ENCODE results near the gene OR5C1. TPM values are rescaled to one million over a fixed set of nuclear protein-coding genes. Genes with fewer than 3 reads are reported as not detected.

OR5C1 gene
- total RNA-seq, 3 donors from 2014 or later (not counting 1 experiment from before 2014, with no cell fraction given): not detected

DNA sequence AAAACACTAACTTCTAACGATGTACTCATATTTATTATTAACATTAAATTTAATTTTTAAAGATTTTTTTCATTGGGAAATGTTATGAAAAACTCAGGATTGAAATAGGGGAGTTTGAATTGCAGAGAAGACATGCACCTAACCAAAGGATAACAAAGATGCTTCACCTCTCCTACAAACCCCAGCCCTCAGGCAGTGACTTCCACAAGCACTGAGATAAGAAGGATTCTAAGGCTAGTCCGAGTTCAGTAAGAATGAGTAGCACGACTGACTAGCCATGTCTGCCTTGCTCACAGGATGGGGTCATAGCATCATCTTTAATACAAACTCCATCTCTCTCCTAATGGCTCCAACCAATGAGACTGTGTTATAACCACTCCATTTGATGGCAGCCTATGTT, 7.1 kb upstream of the OR5C1 start:
- no peaks in the 10 kb centered on the region for H3K36me3 Mint-ChIP-seq
- ATAC-seq (no peak), DNase-seq (no peak)
- Histone ChIP-seq H3K27me3 (ENCODE audit: control insufficient read depth, insufficient read depth, low read length) (no peaks in the 10 kb centered on the region), H3K4me1 (ENCODE audit: control insufficient read depth, insufficient read depth, low read length) (no peaks in the 10 kb centered on the region), H3K4me3 (ENCODE audit: low read length) (no peak overlapping the region), H3K36me3 (ENCODE audit: control insufficient read depth, insufficient read depth, low read length) (no peaks in the 10 kb centered on the region), H3K27ac (ENCODE audit: low read length) (no peak overlapping the region), H3K9me3 (ENCODE audit: control insufficient read depth, insufficient read depth, low read length) (no peaks in the 10 kb centered on the region)
- H3K4me1 Mint-ChIP-seq: peaks cover 0 to 5% of the 10 kb centered on the region in 2 donors
- peaks cover 0 to 6% of the 10 kb centered on the region in 2 donors for H3K27me3 Mint-ChIP-seq (ENCODE audit: low read depth in 2 of 2)
- no peak overlapping the region for H3K27ac Mint-ChIP-seq
- WGBS (ENCODE audit: insufficient coverage): 82% methylated on average over 2 of the region's 3 CpGs
- H3K4me3 Mint-ChIP-seq: no peak overlapping the region
- TF ChIP-seq, protein P1, sequence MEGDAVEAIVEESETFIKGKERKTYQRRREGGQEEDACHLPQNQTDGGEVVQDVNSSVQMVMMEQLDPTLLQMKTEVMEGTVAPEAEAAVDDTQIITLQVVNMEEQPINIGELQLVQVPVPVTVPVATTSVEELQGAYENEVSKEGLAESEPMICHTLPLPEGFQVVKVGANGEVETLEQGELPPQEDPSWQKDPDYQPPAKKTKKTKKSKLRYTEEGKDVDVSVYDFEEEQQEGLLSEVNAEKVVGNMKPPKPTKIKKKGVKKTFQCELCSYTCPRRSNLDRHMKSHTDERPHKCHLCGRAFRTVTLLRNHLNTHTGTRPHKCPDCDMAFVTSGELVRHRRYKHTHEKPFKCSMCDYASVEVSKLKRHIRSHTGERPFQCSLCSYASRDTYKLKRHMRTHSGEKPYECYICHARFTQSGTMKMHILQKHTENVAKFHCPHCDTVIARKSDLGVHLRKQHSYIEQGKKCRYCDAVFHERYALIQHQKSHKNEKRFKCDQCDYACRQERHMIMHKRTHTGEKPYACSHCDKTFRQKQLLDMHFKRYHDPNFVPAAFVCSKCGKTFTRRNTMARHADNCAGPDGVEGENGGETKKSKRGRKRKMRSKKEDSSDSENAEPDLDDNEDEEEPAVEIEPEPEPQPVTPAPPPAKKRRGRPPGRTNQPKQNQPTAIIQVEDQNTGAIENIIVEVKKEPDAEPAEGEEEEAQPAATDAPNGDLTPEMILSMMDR (IDR thresholded peaks at IDR 0.05): no peak
- intact Hi-C loops (cut with micrococcal nuclease): no loop called here
- no peaks in the 10 kb centered on the region for H3K9me3 Mint-ChIP-seq

DNA sequence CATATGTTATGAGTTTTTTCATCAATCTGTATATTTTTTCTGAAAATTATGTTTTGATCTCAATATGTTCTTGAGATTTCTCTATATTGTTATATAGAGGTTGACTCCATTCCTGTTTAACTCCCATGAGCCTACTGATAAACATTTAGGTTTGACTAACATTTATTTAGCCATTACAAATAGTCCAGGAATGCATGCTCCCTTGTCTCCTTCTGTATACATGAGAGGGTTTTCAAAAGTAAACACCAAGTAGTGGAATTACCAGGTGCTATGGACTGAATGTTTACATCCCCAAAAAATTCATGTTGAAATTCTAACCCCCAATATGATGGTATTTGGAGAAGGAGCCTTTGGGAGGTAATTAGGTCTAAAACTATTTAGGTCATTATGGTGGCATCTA, 3.5 kb upstream of the OR5C1 start:
- H3K4me1 ChIP-seq (ENCODE audit: control insufficient read depth, insufficient read depth, low read length): no peaks in the 10 kb centered on the region
- no peaks in the 10 kb centered on the region for H3K36me3 ChIP-seq (ENCODE audit: control insufficient read depth, insufficient read depth, low read length)
- no peak for ATAC-seq
- Mint-ChIP-seq H3K36me3 (no peaks in the 10 kb centered on the region), H3K4me1 (no peaks in the 10 kb centered on the region), H3K4me3 (no peak overlapping the region), H3K27ac (no peak overlapping the region), H3K9me3 (no peaks in the 10 kb centered on the region), H3K27me3 (ENCODE audit: low read depth in 2 of 2) (no peaks in the 10 kb centered on the region)
- intact Hi-C loops (cut with micrococcal nuclease): no loop called here
- no peak overlapping the region for H3K27ac ChIP-seq (ENCODE audit: low read length)
- no peaks in the 10 kb centered on the region for H3K9me3 ChIP-seq (ENCODE audit: control insufficient read depth, insufficient read depth, low read length)
- H3K27me3 ChIP-seq (ENCODE audit: control insufficient read depth, insufficient read depth, low read length): no peaks in the 10 kb centered on the region
- H3K4me3 ChIP-seq (ENCODE audit: low read length): no peak overlapping the region
- DNase-seq: no peak
- TF ChIP-seq, protein P1 (IDR thresholded peaks at IDR 0.05): no peak

DNA sequence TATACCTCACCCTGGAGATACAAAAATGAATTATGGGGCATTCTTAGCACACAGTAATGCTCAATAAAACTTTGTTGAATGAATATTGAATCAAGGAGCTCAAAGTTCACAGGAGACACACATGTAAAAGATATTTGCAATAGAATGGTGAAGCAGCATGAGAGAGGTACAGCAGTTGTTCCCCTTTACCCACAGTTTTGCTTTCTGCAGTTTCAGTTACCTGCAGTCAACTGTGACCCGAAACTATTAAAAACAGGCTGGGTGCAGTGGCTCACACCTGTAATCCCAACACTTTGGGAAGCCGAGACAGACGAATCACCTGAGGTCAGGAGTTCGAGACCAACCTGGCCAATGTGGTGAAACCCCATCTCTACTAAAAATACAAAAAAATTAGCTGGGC, 2.4 kb upstream of the OR5C1 start:
- no peaks in the 10 kb centered on the region for H3K9me3 Mint-ChIP-seq
- Histone ChIP-seq H3K4me3 (ENCODE audit: low read length) (no peak overlapping the region), H3K4me1 (ENCODE audit: control insufficient read depth, insufficient read depth, low read length) (no peaks in the 10 kb centered on the region), H3K27me3 (ENCODE audit: control insufficient read depth, insufficient read depth, low read length) (no peaks in the 10 kb centered on the region), H3K36me3 (ENCODE audit: control insufficient read depth, insufficient read depth, low read length) (no peaks in the 10 kb centered on the region), H3K27ac (ENCODE audit: low read length) (no peak overlapping the region), H3K9me3 (ENCODE audit: control insufficient read depth, insufficient read depth, low read length) (no peaks in the 10 kb centered on the region)
- no peak overlapping the region for H3K4me3 Mint-ChIP-seq
- no peaks in the 10 kb centered on the region for H3K36me3 Mint-ChIP-seq
- TF ChIP-seq, protein P1 (IDR thresholded peaks at IDR 0.05): no peak
- intact Hi-C loops (cut with micrococcal nuclease): no loop called here
- ATAC-seq: no peak
- H3K27ac Mint-ChIP-seq: no peak overlapping the region
- DNase-seq: no peak
- H3K27me3 Mint-ChIP-seq (ENCODE audit: low read depth in 2 of 2): no peaks in the 10 kb centered on the region
- no peaks in the 10 kb centered on the region for H3K4me1 Mint-ChIP-seq
- 100% methylated on average over 1 of the region's 4 CpGs for WGBS (ENCODE audit: insufficient coverage)

DNA sequence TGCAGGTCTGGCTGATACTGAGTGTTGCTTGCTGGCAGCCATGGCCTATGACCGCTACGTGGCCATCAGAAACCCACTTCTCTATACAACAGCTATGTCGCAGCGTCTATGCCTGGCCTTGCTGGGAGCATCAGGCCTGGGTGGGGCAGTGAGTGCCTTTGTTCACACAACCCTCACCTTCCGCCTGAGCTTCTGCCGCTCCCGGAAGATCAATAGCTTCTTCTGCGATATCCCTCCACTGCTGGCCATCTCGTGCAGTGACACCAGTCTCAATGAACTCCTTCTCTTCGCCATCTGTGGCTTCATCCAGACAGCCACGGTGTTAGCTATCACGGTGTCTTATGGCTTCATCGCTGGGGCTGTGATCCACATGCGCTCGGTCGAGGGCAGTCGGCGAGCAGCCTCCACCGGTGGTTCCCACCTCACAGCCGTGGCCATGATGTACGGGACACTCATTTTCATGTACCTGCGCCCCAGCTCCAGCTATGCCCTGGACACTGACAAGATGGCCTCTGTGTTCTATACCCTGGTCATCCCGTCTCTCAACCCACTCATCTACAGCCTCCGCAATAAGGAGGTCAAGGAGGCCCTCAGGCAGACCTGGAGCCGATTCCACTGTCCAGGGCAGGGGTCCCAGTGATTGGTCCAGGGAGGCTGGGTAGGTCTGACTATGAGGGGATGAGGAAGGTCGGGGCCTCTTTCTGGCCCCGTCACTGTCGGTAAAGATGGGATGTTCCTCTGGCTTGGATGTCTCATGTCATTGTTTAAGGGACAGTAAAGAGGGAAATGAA, 718 bp downstream of the OR5C1 start:
- no peak overlapping the region for H3K4me3 Mint-ChIP-seq
- WGBS (ENCODE audit: insufficient coverage): 96% methylated on average over 28 of the region's 28 CpGs
- ATAC-seq (no peak), DNase-seq (no peak)
- H3K9me3 Mint-ChIP-seq: no peaks in the 10 kb centered on the region
- TF ChIP-seq, protein P1 (IDR thresholded peaks at IDR 0.05): no peak
- H3K27me3 Mint-ChIP-seq (ENCODE audit: low read depth in 2 of 2): no peaks in the 10 kb centered on the region
- no peaks in the 10 kb centered on the region for H3K4me1 Mint-ChIP-seq
- no peaks in the 10 kb centered on the region for H3K9me3 ChIP-seq (ENCODE audit: control insufficient read depth, insufficient read depth, low read length)
- intact Hi-C loops (cut with micrococcal nuclease): no loop called here
- no peaks in the 10 kb centered on the region for H3K4me1 ChIP-seq (ENCODE audit: control insufficient read depth, insufficient read depth, low read length)
- H3K36me3 ChIP-seq (ENCODE audit: control insufficient read depth, insufficient read depth, low read length): no peaks in the 10 kb centered on the region
- no peaks in the 10 kb centered on the region for H3K27me3 ChIP-seq (ENCODE audit: control insufficient read depth, insufficient read depth, low read length)
- H3K27ac ChIP-seq (ENCODE audit: low read length): no peak overlapping the region
- H3K36me3 Mint-ChIP-seq: no peaks in the 10 kb centered on the region
- no peak overlapping the region for H3K27ac Mint-ChIP-seq
- no peak overlapping the region for H3K4me3 ChIP-seq (ENCODE audit: low read length)
